NT2/D1 (cell line): ENCODE measurements around the gene TACC3.

Source experiments
- YY1 ChIP-seq: IDR thresholded peaks from 2 replicates; pipeline ENCODE4 v1.6.1; 2011; ENCODE audit not compliant: insufficient read length, insufficient read depth
- ZNF274 ChIP-seq: IDR thresholded peaks from 2 replicates; pipeline ENCODE4 v1.6.1; 2011; ENCODE audit warnings: mild to moderate bottlenecking, low read depth, low read length

DNA sequence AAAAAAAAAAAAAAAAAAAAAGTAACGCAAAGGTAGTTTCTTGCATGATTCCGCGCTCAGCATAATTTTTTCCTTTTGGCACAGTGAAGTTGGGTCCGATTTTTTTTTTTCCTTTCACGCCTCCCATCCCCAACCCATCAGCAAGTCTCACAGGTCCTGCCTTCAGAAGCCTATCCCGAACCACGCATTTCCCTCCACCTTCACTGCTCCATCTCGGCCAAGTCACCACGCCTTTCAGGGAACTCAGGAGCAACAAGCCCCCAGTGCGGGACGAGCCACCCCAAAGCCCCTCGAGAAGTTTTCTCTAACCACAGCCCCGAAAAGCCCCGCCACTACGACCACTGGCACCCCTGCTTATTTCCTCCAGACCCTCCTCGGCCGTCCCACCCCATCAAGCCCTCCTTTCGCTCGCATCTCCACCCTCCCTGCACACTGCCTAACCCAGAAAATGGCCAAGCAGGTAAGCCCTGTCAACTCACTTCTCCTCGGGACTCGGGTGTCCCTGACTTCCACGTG lies 10.2 kb upstream of the TACC3 start:
- TF ChIP-seq ZNF274 (no peak), YY1 (no peak)
